Progenitor cell of endocrine pancreas (in vitro differentiated cells): Measurements from ENCODE around the gene PSMD1. TPM values are rescaled to one million over a fixed set of nuclear protein-coding genes. Genes with fewer than 3 reads are reported as not detected.

Experiments
- DNase-seq: peaks from one replicate; pipeline ENCODE4 v3.0.0; 2021; ENCODE audit warnings: low spot score; ENCODE audit not compliant: unreplicated experiment
- H3K27ac Mint-ChIP-seq: 2 replicates; pipeline ENCODE4 v1.8.0; 2021; ENCODE audit warnings: mild to moderate bottlenecking, moderate library complexity, mixed read lengths
- H3K27me3 Mint-ChIP-seq: 2 replicates; pipeline ENCODE4 v1.8.0; 2021; ENCODE audit warnings: mixed read lengths
- H3K36me3 Mint-ChIP-seq: 2 replicates; pipeline ENCODE4 v1.8.0; 2022; ENCODE audit warnings: mixed read lengths; ENCODE audit not compliant: insufficient read depth
- H3K4me1 Mint-ChIP-seq: 2 replicates; pipeline ENCODE4 v1.8.0; 2021; ENCODE audit warnings: low read depth, mixed read lengths
- H3K4me3 Mint-ChIP-seq: 2 replicates; pipeline ENCODE4 v1.8.0; 2021; ENCODE audit warnings: low read depth, mild to moderate bottlenecking, moderate library complexity, mixed read lengths
- H3K9me3 Mint-ChIP-seq: 2 replicates; pipeline ENCODE4 v1.8.0; 2021; ENCODE audit warnings: low read depth, mixed read lengths
- total RNA-seq: library from RNA; stranded (reverse); gene quantifications from 2 replicates; pipeline ENCODE4 v1.2.1, GENCODE V29; 2021
- TF ChIP-seq, protein P1 (sequence below): fragments of 200-600 bp; sonication (generic); IDR thresholded peaks from one replicate; pipeline ENCODE4 v1.5.0; 2021; ENCODE audit warnings: antibody characterized with exemption, mild to moderate bottlenecking; ENCODE audit not compliant: unreplicated experiment

PSMD1 gene
- total RNA-seq, 1 donor from 2014 or later: 99.0 TPM

DNA sequence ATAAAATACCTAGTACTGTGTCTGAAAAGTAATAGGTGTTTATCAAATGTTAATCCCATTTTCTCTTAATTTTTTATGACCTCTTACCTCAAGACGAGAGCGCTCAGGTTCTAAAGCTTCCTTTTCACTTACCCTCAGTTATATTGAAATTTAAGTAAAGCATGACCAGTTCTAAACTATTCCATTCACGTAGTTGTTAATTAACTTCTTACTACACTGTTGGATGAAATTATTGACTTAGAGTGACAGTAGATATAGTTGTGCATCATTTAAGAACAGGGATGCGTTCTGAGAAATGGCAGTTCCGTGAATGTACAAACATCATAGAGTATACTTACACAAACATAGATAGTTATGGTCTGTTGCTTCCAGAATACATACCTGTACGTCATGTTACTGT lies 88.2 kb downstream of the PSMD1 start:
- H3K27me3 Mint-ChIP-seq: no peaks in the 10 kb centered on the region
- DNase-seq: no peak
- H3K27ac Mint-ChIP-seq: no peak overlapping the region
- no peak overlapping the region for H3K4me3 Mint-ChIP-seq
- H3K9me3 Mint-ChIP-seq: no peaks in the 10 kb centered on the region
- TF ChIP-seq, protein P1, sequence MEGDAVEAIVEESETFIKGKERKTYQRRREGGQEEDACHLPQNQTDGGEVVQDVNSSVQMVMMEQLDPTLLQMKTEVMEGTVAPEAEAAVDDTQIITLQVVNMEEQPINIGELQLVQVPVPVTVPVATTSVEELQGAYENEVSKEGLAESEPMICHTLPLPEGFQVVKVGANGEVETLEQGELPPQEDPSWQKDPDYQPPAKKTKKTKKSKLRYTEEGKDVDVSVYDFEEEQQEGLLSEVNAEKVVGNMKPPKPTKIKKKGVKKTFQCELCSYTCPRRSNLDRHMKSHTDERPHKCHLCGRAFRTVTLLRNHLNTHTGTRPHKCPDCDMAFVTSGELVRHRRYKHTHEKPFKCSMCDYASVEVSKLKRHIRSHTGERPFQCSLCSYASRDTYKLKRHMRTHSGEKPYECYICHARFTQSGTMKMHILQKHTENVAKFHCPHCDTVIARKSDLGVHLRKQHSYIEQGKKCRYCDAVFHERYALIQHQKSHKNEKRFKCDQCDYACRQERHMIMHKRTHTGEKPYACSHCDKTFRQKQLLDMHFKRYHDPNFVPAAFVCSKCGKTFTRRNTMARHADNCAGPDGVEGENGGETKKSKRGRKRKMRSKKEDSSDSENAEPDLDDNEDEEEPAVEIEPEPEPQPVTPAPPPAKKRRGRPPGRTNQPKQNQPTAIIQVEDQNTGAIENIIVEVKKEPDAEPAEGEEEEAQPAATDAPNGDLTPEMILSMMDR: no peak
- H3K4me1 Mint-ChIP-seq: no peaks in the 10 kb centered on the region
- peaks cover 25% of the 10 kb centered on the region for H3K36me3 Mint-ChIP-seq

DNA sequence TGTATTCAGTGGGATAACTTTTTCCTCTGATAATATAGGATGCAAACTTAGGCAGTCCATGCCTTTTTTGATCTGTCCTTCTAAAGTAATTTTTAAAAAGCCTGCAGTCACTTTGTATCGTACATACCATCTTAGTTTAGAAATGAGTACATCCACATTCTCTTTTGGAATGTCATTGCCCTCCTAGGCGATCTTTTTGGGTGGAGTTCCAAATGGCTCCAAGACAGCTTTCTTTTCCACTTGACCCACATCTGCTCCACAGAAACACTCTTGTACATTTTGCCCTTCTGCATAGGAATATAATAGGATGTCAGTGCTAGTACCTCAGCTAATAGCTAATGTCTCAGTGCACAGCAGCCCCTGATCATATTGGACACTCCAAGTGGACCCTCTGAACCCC lies 90.0 kb downstream of the PSMD1 start:
- DNase-seq: no peak
- H3K27me3 Mint-ChIP-seq: no peaks in the 10 kb centered on the region
- no peak overlapping the region for H3K4me3 Mint-ChIP-seq
- TF ChIP-seq, protein P1: no peak
- H3K36me3 Mint-ChIP-seq: peaks cover 24% of the 10 kb centered on the region
- H3K9me3 Mint-ChIP-seq: no peaks in the 10 kb centered on the region
- H3K4me1 Mint-ChIP-seq: no peaks in the 10 kb centered on the region
- H3K27ac Mint-ChIP-seq: no peak overlapping the region

DNA sequence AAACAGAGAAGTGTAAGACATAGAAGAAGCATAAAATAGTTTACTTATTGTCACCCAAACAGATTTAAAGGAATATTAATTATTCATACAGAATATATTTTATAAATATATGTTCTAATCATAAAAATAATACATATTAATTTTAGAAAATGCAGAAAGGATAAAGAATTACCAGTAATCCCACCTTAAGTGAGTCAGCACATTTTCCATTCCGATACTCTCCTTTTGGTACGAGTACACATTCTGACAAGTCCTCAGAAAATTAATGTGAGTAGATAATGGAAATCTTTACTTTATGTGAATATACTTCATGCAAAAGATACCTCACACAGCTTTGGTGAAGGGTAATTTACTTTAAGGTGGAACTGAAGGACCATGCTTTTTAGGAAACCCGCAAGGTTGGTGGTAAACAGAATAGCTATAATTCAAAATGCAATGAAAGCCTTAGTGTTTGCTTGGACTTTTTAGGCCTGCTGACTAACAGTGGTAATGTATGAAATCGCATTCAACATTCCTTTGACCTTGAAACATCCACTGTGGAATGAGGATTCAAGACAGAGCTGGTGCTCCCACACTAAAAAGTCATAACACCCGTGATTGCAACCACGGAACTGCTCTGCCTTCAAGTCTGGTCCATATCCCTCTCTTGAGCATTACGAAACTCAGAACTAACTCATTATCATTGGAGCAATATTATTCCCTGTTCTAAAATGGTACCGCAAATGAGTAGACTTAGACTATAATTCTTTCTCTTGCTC lies 96.3 kb downstream of the PSMD1 start:
- Mint-ChIP-seq H3K27ac (no peak overlapping the region), H3K4me1 (peaks cover 3% of the 10 kb centered on the region), H3K9me3 (no peaks in the 10 kb centered on the region), H3K36me3 (peaks cover 19% of the 10 kb centered on the region), H3K4me3 (no peak overlapping the region), H3K27me3 (no peaks in the 10 kb centered on the region)
- TF ChIP-seq, protein P1: no peak
- DNase-seq: no peak

DNA sequence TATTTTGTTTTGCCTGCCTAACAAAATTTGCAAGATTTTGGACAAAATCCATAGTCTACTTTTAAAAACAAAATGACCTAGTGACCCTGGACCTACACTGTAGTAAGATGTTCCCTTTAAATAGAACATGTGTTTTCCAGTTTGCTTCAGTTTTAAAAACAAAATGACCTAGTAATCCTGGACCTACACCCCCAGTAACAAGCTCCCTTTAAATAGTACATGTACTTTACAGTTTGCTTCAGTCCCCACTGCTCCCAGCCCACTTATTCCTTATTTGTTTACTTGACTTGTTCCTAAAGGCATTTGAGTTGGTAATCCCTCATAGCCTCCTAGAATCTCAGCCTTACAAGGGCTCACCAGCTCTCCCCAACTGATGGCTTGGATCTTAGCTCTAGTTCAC lies 102.6 kb downstream of the PSMD1 start:
- Mint-ChIP-seq H3K9me3 (no peaks in the 10 kb centered on the region), H3K27me3 (no peaks in the 10 kb centered on the region), H3K36me3 (peaks cover 15% of the 10 kb centered on the region), H3K4me3 (no peak overlapping the region), H3K4me1 (peaks cover 3% of the 10 kb centered on the region), H3K27ac (no peak overlapping the region)
- TF ChIP-seq, protein P1: no peak
- no peak for DNase-seq

DNA sequence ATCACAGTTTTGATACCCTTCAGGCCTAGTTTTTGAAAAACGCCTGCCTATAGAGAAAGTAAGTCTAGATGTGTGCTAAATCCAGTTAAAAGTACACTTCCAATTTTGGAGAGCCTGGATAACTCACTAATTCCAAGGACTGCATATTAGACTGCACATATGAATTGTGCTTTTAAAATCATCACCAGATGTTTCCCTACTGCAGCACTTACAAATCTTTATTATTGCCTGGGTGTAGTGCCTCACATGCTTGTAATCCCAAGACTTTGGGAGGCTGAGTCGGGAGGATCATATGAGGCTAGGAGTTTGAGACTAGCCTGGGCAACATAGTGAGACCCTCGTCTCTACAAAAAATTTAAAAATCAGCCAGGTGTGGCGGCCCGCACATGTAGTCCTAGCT lies 104.0 kb downstream of the PSMD1 start:
- no peak overlapping the region for H3K27ac Mint-ChIP-seq
- DNase-seq: no peak
- H3K36me3 Mint-ChIP-seq: peaks cover 16% of the 10 kb centered on the region
- no peaks in the 10 kb centered on the region for H3K4me1 Mint-ChIP-seq
- no peaks in the 10 kb centered on the region for H3K27me3 Mint-ChIP-seq
- no peaks in the 10 kb centered on the region for H3K9me3 Mint-ChIP-seq
- no peak overlapping the region for H3K4me3 Mint-ChIP-seq
- TF ChIP-seq, protein P1: no peak
